Mucosa of descending colon (tissue), 3 donors: Measurements from ENCODE around the gene B4GALNT3. TPM values are rescaled to one million over a fixed set of nuclear protein-coding genes. Genes with fewer than 3 reads are reported as not detected.

Source experiments
- ATAC-seq: fragments of 200-7000 bp; cut with Tn5 transposase; one replicate; pipeline ENCODE4 v1.9.1; 2020; ENCODE audit warnings: mild to moderate bottlenecking, moderate library complexity
- DNase-seq, 3 donors: peaks; one replicate each; pipeline ENCODE4 v3.0.0-alpha.2; 2020
- H3K36me3 ChIP-seq: fragments of 200-600 bp; one replicate; pipeline ENCODE4 v1.8.0; 2021; ENCODE audit warnings: low read depth, mild to moderate bottlenecking
- H3K4me1 ChIP-seq: fragments of 200-600 bp; one replicate; pipeline ENCODE4 v1.8.0; 2021; ENCODE audit warnings: low read depth, mild to moderate bottlenecking
- H3K4me3 ChIP-seq: fragments of 200-600 bp; one replicate; pipeline ENCODE4 v1.8.0; 2021; ENCODE audit warnings: mild to moderate bottlenecking
- H3K9me3 ChIP-seq: fragments of 200-600 bp; one replicate; pipeline ENCODE4 v1.8.0; 2021; ENCODE audit warnings: mild to moderate bottlenecking
- intact Hi-C, 2 donors: fragments of 100-400 bp; cut with DNase I in 1 of 2; cut with micrococcal nuclease in 1 of 2; formaldehyde crosslinking; loops; one replicate each; pipeline versions ENCODE4 v1.11.0 to v1.11.1; 2022; cut with DNase I, micrococcal nuclease
- total RNA-seq, 3 donors: library from RNA; stranded (reverse); fragmentation: NEBNext Ultra II Directional in 2 of 3; extraction: Animal tissue kit (Norgen Biotek cat#: 25700) in 2 of 3; gene quantifications; one replicate each; pipeline versions ENCODE4 v1.2.1 to v1.2.4, GENCODE V29; 2021 to 2023
- TF ChIP-seq, protein P1 (sequence below): fragments of 200-600 bp; IDR thresholded peaks from one replicate; pipeline ENCODE4 v1.8.0; 2022; ENCODE audit warnings: antibody characterized with exemption, mild to moderate bottlenecking
- donor health status: DM: no; HTN: no; CAD: no; lungs with moderate emphysema.
- donor health status: DM: no; HTN: no; CAD: no.
- donor health status: DM: no; HTN: yes; CAD: no.

B4GALNT3 gene
- total RNA-seq, 3 donors from 2014 or later: 62.9 to 134 (median 94.9) TPM

DNA sequence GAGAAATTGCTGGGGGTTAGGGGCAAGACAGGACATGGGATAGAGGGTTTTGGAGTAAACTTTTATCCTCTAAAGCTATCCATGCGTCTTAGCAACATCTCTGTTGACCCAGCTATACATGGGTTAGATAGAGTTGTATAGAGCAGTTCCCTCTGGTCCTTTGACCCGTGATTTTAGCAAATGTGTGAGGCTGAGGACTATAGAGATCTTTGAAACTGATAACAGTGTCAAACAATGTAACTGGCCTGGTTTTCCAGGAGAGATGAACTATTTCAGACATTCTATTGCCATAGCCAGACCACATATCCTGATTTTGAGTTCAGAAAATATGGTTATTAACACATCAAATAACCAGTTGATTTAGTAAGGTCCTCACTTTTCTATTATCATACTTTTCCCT is 60.4 kb downstream of the B4GALNT3 start:
- TF ChIP-seq, protein P1, sequence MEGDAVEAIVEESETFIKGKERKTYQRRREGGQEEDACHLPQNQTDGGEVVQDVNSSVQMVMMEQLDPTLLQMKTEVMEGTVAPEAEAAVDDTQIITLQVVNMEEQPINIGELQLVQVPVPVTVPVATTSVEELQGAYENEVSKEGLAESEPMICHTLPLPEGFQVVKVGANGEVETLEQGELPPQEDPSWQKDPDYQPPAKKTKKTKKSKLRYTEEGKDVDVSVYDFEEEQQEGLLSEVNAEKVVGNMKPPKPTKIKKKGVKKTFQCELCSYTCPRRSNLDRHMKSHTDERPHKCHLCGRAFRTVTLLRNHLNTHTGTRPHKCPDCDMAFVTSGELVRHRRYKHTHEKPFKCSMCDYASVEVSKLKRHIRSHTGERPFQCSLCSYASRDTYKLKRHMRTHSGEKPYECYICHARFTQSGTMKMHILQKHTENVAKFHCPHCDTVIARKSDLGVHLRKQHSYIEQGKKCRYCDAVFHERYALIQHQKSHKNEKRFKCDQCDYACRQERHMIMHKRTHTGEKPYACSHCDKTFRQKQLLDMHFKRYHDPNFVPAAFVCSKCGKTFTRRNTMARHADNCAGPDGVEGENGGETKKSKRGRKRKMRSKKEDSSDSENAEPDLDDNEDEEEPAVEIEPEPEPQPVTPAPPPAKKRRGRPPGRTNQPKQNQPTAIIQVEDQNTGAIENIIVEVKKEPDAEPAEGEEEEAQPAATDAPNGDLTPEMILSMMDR: no peak
- H3K4me3 ChIP-seq: no peak overlapping the region
- intact Hi-C loops: no loop called here

DNA sequence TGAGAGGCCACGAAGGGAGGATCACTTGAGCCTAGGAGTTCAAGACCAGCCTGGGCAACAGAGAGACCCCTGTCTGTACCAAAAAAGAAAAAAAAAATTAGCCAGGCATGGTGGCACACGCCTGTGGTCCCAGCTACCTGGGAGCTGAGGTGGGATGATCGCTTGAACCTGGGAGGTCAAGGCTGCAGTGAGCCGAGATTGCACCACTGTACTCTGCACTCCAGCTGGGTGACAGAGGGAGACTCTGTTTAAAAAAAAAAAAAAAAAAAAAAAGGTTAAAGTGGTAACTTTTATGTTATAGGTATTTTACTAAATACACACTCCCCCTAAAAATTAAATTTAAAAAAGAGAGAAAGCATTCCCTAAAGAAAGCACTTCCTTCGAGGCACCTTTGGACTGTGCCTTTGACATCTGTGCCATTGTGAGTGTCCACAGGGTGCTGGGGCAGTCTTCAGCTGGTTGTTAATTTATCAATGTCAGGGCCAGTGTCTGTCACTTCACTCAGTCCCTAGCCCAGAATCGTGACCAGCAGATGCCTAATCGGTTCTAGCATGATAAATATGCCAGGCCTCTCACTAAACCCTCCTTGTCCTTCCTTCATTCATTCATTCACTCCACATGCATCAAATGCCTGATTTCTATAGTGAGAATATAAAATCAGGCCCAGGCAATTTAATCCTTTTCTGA is 63.1 kb downstream of the B4GALNT3 start:
- Histone ChIP-seq H3K36me3 (no peaks in the 10 kb centered on the region), H3K4me3 (no peak overlapping the region), H3K9me3 (no peaks in the 10 kb centered on the region), H3K4me1 (peaks cover 5% of the 10 kb centered on the region)
- ATAC-seq (no peak), DNase-seq (no peak)
- TF ChIP-seq, protein P1: no peak
- intact Hi-C loops: no loop called here

More for the DNA sequence above, 60.4 kb downstream of the B4GALNT3 start:
- ATAC-seq (no peak), DNase-seq (no peak)
- peaks cover 5% of the 10 kb centered on the region for H3K4me1 ChIP-seq
- H3K36me3 ChIP-seq: no peaks in the 10 kb centered on the region
- no peaks in the 10 kb centered on the region for H3K9me3 ChIP-seq

DNA sequence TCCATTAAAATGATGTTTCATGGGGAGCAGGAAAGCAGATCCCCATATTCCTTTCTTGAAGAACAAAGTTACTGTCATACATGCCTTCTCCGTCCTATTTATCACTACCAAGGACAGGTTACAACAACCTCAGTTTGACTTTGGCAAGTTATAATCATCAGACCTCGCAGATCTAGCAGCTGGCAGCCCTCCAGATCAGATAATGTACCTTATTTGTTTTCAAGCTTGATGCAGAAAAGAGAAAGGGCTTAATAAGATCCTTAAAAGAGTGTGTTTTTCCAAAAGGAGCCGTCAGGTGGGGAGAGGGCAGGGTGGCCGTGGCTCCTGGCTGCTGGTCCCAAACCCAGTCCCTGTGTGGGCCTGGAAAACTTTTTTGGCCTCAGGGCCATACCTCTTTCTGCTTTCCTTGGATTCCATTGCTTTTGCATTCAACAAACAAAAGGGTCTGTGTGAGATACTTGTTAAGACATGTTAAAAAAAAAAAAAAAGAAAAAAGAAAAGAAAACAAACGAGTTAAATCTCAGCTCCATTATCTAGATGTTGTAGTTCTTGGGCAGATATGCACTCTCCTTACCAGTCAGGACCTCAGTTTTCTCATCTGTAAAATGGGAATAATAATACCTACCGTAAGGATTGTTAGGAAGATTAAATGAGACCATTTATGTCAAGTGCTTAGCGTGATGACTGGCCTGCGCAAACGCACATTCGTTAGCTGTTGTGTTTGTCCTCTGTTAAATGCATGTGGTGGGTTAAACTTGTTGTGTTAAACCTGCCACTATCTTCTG is 64.6 kb downstream of the B4GALNT3 start:
- TF ChIP-seq, protein P1: no peak
- no peak overlapping the region for H3K4me3 ChIP-seq
- no peaks in the 10 kb centered on the region for H3K9me3 ChIP-seq
- DNase-seq (peak in 1 of 3 donors; percentile 68), ATAC-seq (peak; percentile 11)
- intact Hi-C loops: no loop called here
- no peaks in the 10 kb centered on the region for H3K36me3 ChIP-seq
- H3K4me1 ChIP-seq: peaks cover 5% of the 10 kb centered on the region

DNA sequence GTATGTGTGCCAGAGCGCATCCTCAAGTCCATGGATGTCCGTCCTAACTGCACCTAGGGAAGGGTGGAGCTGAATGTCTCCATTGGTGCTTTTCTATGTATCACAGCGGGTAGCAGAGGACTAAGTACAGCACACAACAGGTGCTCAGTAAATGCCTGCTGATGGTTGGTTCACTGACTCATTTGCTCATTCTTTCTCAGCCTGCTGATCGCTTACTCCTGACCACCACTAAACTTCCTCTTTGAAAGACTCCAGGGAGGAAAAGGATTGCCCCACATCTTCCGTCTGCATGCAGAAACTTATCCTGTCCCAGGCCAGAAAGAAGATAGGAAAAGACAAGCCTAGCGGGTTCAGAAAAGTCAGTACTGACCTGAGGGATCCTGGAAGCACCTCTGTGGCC is 66.3 kb downstream of the B4GALNT3 start:
- intact Hi-C loops: no loop called here
- TF ChIP-seq, protein P1: no peak
- Histone ChIP-seq H3K36me3 (no peaks in the 10 kb centered on the region), H3K4me3 (no peak overlapping the region), H3K9me3 (no peaks in the 10 kb centered on the region), H3K4me1 (peaks cover 5% of the 10 kb centered on the region)
- no peak for ATAC-seq
- DNase-seq: no peak

DNA sequence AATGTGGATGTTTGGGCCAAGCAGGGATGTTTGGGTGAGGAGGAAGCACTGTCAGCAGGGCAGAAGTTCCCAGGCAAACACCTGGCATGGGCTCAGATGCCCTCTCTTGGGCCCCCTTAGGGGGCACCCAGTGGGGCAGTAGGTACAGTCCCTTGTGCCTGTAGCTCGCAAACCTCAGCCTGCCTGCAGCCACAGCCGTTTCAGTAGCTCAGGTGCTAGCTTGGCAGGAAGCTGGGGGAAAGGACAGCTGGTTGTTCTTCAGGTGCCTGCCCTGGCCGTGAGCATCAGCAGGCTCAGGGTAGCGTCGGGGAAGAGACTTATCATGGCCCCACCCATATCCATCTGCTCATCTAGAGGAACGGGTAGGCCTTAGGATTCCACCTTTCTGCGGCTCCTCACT is 67.5 kb downstream of the B4GALNT3 start:
- intact Hi-C loops: no loop called here
- Histone ChIP-seq H3K9me3 (no peaks in the 10 kb centered on the region), H3K4me3 (no peak overlapping the region), H3K4me1 (peaks cover 5% of the 10 kb centered on the region), H3K36me3 (no peaks in the 10 kb centered on the region)
- ATAC-seq: peak; percentile 28
- DNase-seq: no peak
- TF ChIP-seq, protein P1: no peak
